GM12872 (cell line): ENCODE data around the gene TRPV2.

ENCODE experiments used
- TF ChIP-seq, protein P1 (sequence below): IDR thresholded peaks from 3 replicates; pipeline ENCODE4 v1.5.1; 2011; ENCODE audit warnings: low read depth, mild to moderate bottlenecking, low read length, moderate library complexity; ENCODE audit not compliant: insufficient read depth

TRPV2 gene

DNA sequence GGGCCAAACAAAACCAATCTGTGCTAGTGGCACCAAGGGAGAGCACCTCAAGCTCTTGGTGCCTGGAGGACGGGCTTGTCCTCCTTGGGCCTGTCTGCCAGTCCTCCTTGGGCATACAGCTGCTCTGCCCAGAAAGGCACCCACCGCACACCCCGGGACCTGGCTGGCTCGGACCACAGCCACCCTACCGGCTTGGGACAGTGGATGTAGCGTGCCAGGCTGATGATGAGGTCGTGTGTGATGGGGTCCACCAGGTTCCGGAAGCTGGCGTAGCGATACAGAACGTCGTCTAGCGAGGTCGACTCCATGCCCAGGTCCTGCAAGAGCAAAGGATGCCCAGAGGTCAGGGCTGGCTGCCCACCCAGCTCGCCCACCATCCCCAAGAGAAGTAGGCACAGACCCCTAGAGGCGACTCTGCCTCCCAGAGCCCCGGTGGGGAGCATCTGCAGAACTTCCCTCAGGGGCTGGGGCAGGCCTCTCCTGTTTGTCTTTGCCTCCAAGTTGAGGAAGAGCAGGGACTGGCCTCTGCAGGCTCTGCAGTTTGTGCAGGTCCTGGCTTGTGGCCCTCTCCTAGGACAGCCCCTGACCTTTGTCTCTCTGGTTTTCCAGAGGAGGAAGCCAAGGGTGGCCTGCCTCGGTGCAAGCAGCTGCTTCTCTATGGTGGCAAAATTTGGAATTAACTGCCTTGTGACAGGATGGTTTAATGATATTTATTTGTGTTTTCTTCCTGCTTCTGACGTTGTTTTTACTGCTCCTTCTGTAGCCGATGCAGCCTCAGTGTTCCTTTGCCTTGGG lies 46.9 kb downstream of the TRPV2 start:
- TF ChIP-seq, protein P1, sequence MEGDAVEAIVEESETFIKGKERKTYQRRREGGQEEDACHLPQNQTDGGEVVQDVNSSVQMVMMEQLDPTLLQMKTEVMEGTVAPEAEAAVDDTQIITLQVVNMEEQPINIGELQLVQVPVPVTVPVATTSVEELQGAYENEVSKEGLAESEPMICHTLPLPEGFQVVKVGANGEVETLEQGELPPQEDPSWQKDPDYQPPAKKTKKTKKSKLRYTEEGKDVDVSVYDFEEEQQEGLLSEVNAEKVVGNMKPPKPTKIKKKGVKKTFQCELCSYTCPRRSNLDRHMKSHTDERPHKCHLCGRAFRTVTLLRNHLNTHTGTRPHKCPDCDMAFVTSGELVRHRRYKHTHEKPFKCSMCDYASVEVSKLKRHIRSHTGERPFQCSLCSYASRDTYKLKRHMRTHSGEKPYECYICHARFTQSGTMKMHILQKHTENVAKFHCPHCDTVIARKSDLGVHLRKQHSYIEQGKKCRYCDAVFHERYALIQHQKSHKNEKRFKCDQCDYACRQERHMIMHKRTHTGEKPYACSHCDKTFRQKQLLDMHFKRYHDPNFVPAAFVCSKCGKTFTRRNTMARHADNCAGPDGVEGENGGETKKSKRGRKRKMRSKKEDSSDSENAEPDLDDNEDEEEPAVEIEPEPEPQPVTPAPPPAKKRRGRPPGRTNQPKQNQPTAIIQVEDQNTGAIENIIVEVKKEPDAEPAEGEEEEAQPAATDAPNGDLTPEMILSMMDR, result no peak

DNA sequence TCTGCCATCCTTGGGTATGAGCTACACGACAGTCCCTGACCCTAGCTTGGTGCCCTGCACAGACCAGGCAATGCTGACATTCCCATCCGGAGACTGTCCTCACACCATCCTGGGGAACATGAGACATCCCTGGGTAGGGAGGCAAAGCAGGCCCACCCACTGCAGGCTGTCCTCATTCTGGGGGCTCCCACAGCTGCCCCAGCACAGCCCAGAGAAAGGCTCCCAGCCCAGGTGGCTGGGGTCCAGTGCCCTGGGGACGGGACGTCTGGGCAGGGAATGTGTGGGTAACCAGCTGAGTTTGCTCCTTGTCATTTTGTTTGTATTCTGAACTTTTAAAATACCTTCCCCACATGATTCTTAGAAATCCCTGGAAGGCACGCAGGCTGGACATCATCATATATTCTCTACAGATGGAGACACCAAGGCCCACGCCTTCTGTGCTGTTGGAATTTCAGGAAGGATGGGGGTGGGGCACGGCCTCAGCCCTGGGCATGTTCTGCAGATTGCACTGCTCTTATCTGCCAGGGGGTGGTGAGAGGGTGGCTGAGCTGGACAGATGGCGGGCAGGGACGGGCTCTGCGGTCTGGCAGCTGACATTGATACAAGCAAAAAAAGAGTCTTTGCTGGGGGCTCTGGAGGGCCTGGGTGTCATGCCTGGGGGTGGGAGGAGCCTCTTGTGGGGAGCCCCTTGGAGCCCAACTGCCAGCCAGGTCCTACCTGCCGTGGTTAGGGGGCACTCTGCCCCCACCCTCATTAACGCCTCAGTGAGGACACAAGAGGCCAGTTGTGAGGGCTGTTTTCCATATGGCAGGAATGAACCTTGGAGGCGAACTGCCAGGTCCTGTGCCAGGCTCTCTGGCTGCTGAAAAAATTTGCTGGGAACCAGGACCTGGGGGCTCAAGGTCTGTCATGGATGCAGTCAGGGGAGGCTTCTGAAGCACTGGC lies 48.3 kb downstream of the TRPV2 start:
- TF ChIP-seq, protein P1, result no peak

DNA sequence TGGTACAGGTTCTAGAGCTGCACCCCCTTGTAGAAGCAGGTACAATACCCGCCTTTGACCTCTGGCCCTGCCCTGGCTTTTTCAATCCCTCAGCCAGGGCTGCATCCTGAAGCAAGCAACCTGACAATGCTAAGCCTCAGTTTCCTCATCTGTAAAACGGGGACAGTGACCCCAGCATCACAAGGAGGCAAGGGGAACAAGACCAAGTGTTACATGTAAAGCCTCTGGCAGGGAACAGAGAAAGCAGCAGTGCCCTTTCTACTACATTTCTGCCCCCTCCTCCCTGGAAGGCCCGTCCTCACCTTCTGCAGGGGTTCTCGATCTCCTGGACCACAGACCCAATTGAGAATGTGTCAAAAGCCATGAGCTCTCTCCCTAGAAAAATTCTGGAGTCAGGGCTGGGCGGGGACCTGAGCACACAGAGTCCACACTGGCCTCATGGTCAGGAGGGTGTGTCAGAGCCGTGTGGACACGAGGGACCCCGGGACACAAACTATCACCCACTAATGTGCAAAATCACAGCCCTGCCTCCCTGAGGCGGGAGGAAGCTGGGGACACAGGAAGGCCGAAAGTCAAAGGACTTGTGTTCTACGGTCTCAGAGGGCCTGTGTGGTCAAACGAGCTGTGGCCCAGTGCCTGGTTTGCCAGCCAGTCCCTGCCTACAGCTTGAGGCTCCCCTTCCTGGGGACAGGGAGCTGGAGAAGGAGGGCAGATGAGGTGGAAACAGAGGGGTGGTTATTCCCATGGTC lies 49.1 kb downstream of the TRPV2 start:
- TF ChIP-seq, protein P1, result no peak

DNA sequence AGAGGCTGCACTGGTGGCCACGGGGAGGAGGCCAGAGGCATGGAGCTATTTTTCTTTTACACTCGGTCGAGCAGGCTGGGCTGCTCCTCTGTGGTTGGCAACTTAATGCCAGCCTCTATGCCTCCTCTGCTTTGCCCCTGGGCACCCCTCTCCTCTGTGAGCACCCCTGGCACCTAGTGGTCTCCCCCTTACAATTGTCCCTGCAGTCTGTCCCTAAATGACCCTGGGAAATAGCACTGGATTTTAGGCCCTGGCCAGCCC lies 49.6 kb downstream of the TRPV2 start:
- TF ChIP-seq, protein P1, result no peak

DNA sequence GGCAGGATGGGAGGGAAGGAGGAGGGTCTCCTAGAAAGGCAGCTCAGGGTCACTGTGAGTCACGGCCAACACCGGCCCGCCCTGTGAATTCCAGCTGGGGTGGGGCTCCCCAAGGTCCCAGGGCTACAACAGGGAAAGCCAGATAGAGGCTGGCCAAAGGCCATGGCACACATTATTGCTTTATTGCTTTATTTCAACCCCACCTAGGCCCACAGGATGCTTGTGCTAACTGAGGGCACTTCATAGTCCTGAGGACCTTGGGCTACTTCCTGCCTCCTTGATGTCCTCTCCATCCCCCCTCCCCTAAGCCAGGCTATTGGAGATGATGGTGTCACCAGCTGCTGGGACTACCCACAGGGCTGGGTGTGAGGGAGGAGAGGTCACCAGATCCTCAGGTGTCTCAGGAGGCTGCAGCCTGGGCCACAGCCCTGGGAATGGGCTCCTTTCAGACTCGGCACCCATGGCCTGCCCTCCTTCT lies 50.5 kb downstream of the TRPV2 start:
- TF ChIP-seq, protein P1, result no peak

DNA sequence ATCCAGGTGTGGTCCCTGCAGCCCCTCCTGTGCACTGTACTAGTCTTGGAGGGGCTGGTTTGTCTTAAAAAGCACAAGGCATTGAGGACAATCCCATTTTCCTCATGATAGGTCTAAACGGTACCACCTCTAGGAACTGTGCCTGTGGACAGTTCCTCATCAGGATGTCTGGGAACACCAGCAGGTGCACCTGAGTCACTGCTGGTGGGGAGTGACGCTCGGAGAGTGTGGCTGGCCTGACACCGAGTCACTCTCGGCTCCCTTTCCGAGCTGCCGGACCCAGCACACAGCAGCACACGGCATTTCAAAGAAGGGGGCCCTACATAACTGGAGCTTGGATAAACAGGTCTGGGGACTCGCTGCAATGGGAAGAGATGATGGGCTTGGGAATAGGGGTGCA lies 51.0 kb downstream of the TRPV2 start:
- TF ChIP-seq, protein P1, result no peak

DNA sequence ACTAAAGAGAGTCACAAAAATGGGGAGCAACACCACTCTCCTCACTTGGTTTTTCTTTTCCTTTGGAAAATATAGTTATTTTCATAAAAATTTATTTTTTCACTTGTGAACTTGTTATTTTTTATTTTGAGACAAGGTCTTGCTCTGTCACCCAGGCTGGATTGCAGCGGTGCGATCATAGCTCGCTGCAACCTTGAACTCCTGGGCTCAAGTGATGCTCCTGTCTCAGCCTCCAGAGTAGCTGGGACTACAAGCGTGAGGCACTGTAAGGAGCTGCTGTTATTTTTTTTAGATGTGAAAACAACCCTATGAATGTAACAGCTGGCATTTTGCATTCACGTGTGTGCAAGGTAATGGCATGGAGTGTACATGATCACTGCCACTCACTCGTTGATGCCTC lies 51.7 kb downstream of the TRPV2 start:
- TF ChIP-seq, protein P1, result no peak
